ENCODE data around the gene TSPAN14. TPM values are rescaled to one million over a fixed set of nuclear protein-coding genes. Genes with fewer than 3 reads are reported as not detected.

The TSPAN14 gene
- total RNA-seq, 2 experiments from 2014 or later = 17.0 to 33.4 TPM

- Histone ChIP-seq H3K4me3 (ENCODE audit: low read depth, low read length, poor library complexity, severe bottlenecking) (no peak overlapping the region), H3K4me2 (ENCODE audit: low read length) (no peak overlapping the region), H3K9me2 (ENCODE audit: insufficient read depth, low read length) (no peaks in the 10 kb centered on the region), H3K9me3 (ENCODE audit: low read length) (no peaks in the 10 kb centered on the region), H3K36me3 (ENCODE audit: insufficient read depth, low read length) (peaks cover 37% of the 10 kb centered on the region; the same call in 1 of the 2 replicates), H3K4me1 (ENCODE audit: insufficient read depth, low read length, poor library complexity, severe bottlenecking) (no peaks in the 10 kb centered on the region), H3K79me2 (ENCODE audit: insufficient read depth, low read depth, low read length) (no peaks in the 10 kb centered on the region; the same call in 1 of the 2 replicates), H4K20me1 (ENCODE audit: insufficient read depth, low read length) (no peaks in the 10 kb centered on the region), H2AFZ (ENCODE audit: low read length) (no peak overlapping the region), H3K27ac (ENCODE audit: low read depth, low read length, poor library complexity, severe bottlenecking) (no peak overlapping the region)
- POLR2A ChIA-PET = interaction anchor here (0.6 kb wide), 1 partner anchor 59 kb away, joined by 4 read pairs; no protein-coding TSS in a partner anchor
- intact Hi-C loops (cut with micrococcal nuclease; ENCODE audit: unreplicated experiment) = no loop called here
- CTCF ChIA-PET (ENCODE audit: unreplicated experiment) = interaction anchor here (1.0 to 3.5 kb wide), 2 partner anchors 10 to 58 kb away, joined by 3 to 48 read pairs; no protein-coding TSS in a partner anchor
- TF ChIP-seq EZH2phosphoT487 (IDR thresholded peaks at IDR 0.05; ENCODE audit: borderline replicate concordance, low read depth, low read length) = no peak
- TF ChIP-seq CTCF (conservative IDR thresholded peaks at IDR 0.05; ENCODE audit: low read length) = no peak
- BruUV-seq (replicated peaks) = no TSS peak
- no peak for DNase-seq (ENCODE audit: low spot score)
These were observed 49.6 kb downstream of the TSPAN14 start for GRCh38 chr10:80503584-80504157.

DNA sequence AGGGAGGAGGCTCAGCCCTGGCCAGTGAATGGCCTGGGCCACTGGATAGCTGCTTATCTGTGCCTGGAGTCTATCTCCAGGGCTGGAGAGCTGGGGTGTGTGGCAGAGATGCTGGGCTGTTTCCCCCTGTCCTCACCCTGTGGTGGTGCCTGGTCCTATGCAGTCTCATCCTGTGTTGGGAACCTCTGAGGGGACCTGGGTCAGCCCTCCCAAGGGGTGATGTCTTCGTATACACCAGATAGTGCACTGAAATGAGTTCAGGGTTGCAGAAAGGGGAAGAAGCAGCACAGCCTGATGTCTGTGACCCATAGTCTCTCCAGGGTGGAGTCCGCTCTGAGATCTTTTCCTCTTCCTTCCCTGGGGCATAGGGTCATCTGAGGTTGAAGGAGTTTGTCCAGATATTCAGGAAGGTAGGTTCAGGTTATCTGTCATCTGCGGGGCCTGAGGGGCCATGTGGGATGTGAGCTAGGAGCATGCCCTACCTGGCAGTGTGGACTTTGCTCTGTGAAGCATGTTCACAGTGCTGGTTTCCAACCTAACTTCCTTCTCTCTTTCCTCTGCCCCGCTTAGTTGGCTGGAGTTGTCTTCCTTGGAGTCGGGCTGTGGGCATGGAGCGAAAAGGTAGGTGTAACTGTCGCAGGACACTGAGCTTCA lies 50.2 kb downstream of the TSPAN14 start:
- Histone ChIP-seq H3K36me3 (ENCODE audit: insufficient read depth, low read length) (peaks cover 40% of the 10 kb centered on the region; the same call in 1 of the 2 replicates), H3K4me1 (ENCODE audit: insufficient read depth, low read length, poor library complexity, severe bottlenecking) (no peaks in the 10 kb centered on the region)

More for the DNA sequence above, 50.2 kb downstream of the TSPAN14 start:
- no peaks in the 10 kb centered on the region for H4K20me1 ChIP-seq (ENCODE audit: insufficient read depth, low read length)
- no peak overlapping the region for H2AFZ ChIP-seq (ENCODE audit: low read length)
- DNase-seq (ENCODE audit: low spot score) = no peak
- no peak overlapping the region for H3K27ac ChIP-seq (ENCODE audit: low read depth, low read length, poor library complexity, severe bottlenecking)
- H3K9me2 ChIP-seq (ENCODE audit: insufficient read depth, low read length) = no peaks in the 10 kb centered on the region
- ChIA-PET CTCF (ENCODE audit: unreplicated experiment) (interaction anchor here (1.0 to 3.5 kb wide), 5 partner anchors 11 to 58 kb away, joined by 3 to 48 read pairs (median 9); no protein-coding TSS in a partner anchor), POLR2A (interaction anchor here (0.6 to 1.2 kb wide), 2 partner anchors 58 to 60 kb away, joined by 4 read pairs; no protein-coding TSS in a partner anchor)
- no peak overlapping the region for H3K4me3 ChIP-seq (ENCODE audit: low read depth, low read length, poor library complexity, severe bottlenecking)
- intact Hi-C loops (cut with micrococcal nuclease; ENCODE audit: unreplicated experiment) = no loop called here
- no peaks in the 10 kb centered on the region for H3K9me3 ChIP-seq (ENCODE audit: low read length)
- BruUV-seq (replicated peaks) = no TSS peak
- TF ChIP-seq CTCF (conservative IDR thresholded peaks at IDR 0.05; ENCODE audit: low read length) (no peak), EZH2phosphoT487 (IDR thresholded peaks at IDR 0.05; ENCODE audit: borderline replicate concordance, low read depth, low read length) (no peak)
- no peaks in the 10 kb centered on the region; the same call in 1 of the 2 replicates for H3K79me2 ChIP-seq (ENCODE audit: insufficient read depth, low read depth, low read length)
- H3K4me2 ChIP-seq (ENCODE audit: low read length) = no peak overlapping the region
